Mucosa of descending colon (tissue), 3 donors: ENCODE results near the gene AKT3. TPM values are rescaled to one million over a fixed set of nuclear protein-coding genes. Genes with fewer than 3 reads are reported as not detected.

ENCODE experiments used
- ATAC-seq: fragments of 200-7000 bp; cut with Tn5 transposase; one replicate; pipeline ENCODE4 v1.9.1; 2020; ENCODE audit warnings: mild to moderate bottlenecking, moderate library complexity
- DNase-seq, 3 donors: peaks; one replicate each; pipeline ENCODE4 v3.0.0-alpha.2; 2020
- H3K36me3 ChIP-seq: fragments of 200-600 bp; one replicate; pipeline ENCODE4 v1.8.0; 2021; ENCODE audit warnings: low read depth, mild to moderate bottlenecking
- H3K4me1 ChIP-seq: fragments of 200-600 bp; one replicate; pipeline ENCODE4 v1.8.0; 2021; ENCODE audit warnings: low read depth, mild to moderate bottlenecking
- H3K4me3 ChIP-seq: fragments of 200-600 bp; one replicate; pipeline ENCODE4 v1.8.0; 2021; ENCODE audit warnings: mild to moderate bottlenecking
- H3K9me3 ChIP-seq: fragments of 200-600 bp; one replicate; pipeline ENCODE4 v1.8.0; 2021; ENCODE audit warnings: mild to moderate bottlenecking
- CTCF ChIP-seq: fragments of 200-600 bp; IDR thresholded peaks from one replicate; pipeline ENCODE4 v1.8.0; 2022; ENCODE audit warnings: antibody characterized with exemption, mild to moderate bottlenecking
- intact Hi-C, 2 donors: fragments of 100-400 bp; cut with DNase I in 1 of 2; cut with micrococcal nuclease in 1 of 2; formaldehyde crosslinking; loops; one replicate each; pipeline versions ENCODE4 v1.11.0 to v1.11.1; 2022; cut with DNase I, micrococcal nuclease
- total RNA-seq, 3 donors: library from RNA; stranded (reverse); fragmentation: NEBNext Ultra II Directional in 2 of 3; extraction: Animal tissue kit (Norgen Biotek cat#: 25700) in 2 of 3; gene quantifications; one replicate each; pipeline versions ENCODE4 v1.2.1 to v1.2.4, GENCODE V29; 2021 to 2023
- donor health status: DM: no; HTN: no; CAD: no; lungs with moderate emphysema.
- donor health status: DM: no; HTN: no; CAD: no.
- donor health status: DM: no; HTN: yes; CAD: no.

The AKT3 gene
- total RNA-seq, 3 donors from 2014 or later = 8.2 to 119 (median 12.6) TPM

- intact Hi-C loops = no loop called here
- Histone ChIP-seq H3K36me3 (no peaks in the 10 kb centered on the region), H3K4me1 (no peaks in the 10 kb centered on the region), H3K4me3 (no peak overlapping the region), H3K9me3 (no peaks in the 10 kb centered on the region)
- ATAC-seq (no peak), DNase-seq (no peak)
- no peak for TF ChIP-seq CTCF
Measured at GRCh38 chr1:243520831-243521230, 329.2 kb downstream of the AKT3 start.

- Histone ChIP-seq H3K4me3 (no peak overlapping the region), H3K4me1 (no peaks in the 10 kb centered on the region), H3K36me3 (no peaks in the 10 kb centered on the region), H3K9me3 (no peaks in the 10 kb centered on the region)
- no peak for DNase-seq
- TF ChIP-seq CTCF = no peak
- intact Hi-C loops = no loop called here
- no peak for ATAC-seq
Measured at GRCh38 chr1:243514927-243515326, 335.1 kb downstream of the AKT3 start.

GRCh38 chr1:243513726-243514491 lies 336.1 kb downstream of the AKT3 start:
- Histone ChIP-seq H3K36me3 (no peaks in the 10 kb centered on the region), H3K9me3 (no peaks in the 10 kb centered on the region), H3K4me3 (no peak overlapping the region), H3K4me1 (no peaks in the 10 kb centered on the region)
- TF ChIP-seq CTCF = no peak
- ATAC-seq = no peak
- intact Hi-C loops = no loop called here
- DNase-seq = no peak

GRCh38 chr1:243510928-243511327 lies 339.1 kb downstream of the AKT3 start:
- Histone ChIP-seq H3K9me3 (no peaks in the 10 kb centered on the region), H3K4me1 (no peaks in the 10 kb centered on the region), H3K4me3 (no peak overlapping the region), H3K36me3 (no peaks in the 10 kb centered on the region)
- DNase-seq (no peak), ATAC-seq (no peak)
- intact Hi-C loops = no loop called here
- TF ChIP-seq CTCF = no peak

GRCh38 chr1:243508943-243509342 lies 341.1 kb downstream of the AKT3 start:
- TF ChIP-seq CTCF = no peak
- intact Hi-C loops = no loop called here
- no peak overlapping the region for H3K4me3 ChIP-seq
- H3K9me3 ChIP-seq = no peaks in the 10 kb centered on the region
- no peaks in the 10 kb centered on the region for H3K36me3 ChIP-seq
- ATAC-seq (no peak), DNase-seq (no peak)
- no peaks in the 10 kb centered on the region for H3K4me1 ChIP-seq

- no peaks in the 10 kb centered on the region for H3K4me1 ChIP-seq
- ATAC-seq (peak; percentile 82), DNase-seq (peak in 1 of 3 donors; percentile 53)
- intact Hi-C loops = no loop called here
- TF ChIP-seq CTCF = no peak
- no peaks in the 10 kb centered on the region for H3K36me3 ChIP-seq
- H3K4me3 ChIP-seq = no peak overlapping the region
- H3K9me3 ChIP-seq = no peaks in the 10 kb centered on the region
Measured at GRCh38 chr1:243508303-243508713, 341.7 kb downstream of the AKT3 start.
